Stimulated activated CD8-positive, alpha-beta memory T cell treated with anti-CD3 and anti-CD28 coated beads, Interleukin-4, amount 100 ng/mL, for 48 hours (primary cell): ENCODE measurements around the gene AFF3.
"Not testable (repeated sequence)": the region's sequence is repeated elsewhere in the genome, so short reads cannot be mapped to it uniquely, and the experiment has no call there.

Experiments
- DNase-seq: peaks from one replicate; pipeline ENCODE4 v3.0.0-alpha.2; 2020

Gene AFF3

DNA sequence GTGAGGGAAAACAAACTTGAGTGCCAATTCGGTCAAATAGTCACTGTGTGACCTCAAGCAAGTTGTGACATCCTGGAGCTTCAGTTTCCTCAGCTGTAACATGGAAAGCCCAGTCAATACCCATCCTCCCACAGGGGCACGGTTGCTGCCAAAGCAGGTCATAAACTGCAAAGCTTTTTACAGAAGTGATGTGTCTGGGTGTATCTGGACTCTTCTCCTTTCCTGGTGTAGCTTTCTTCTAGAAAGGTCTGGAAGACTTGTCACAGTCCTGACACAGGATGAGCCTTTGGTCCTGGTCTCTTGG lies 4.2 kb upstream of the AFF3 start:
- DNase-seq: no peak

GRCh38 chr2:100145893-100146656 lies 3.7 kb upstream of the AFF3 start:
- DNase-seq: no peak

- DNase-seq: no peak
Measured at GRCh38 chr2:100143286-100143685, 896 bp upstream of the AFF3 start.

GRCh38 chr2:100141906-100142305 lies 484 bp downstream of the AFF3 start:
- no peak for DNase-seq

GRCh38 chr2:100140582-100140981 lies 1.8 kb downstream of the AFF3 start:
- DNase-seq: no peak

DNA sequence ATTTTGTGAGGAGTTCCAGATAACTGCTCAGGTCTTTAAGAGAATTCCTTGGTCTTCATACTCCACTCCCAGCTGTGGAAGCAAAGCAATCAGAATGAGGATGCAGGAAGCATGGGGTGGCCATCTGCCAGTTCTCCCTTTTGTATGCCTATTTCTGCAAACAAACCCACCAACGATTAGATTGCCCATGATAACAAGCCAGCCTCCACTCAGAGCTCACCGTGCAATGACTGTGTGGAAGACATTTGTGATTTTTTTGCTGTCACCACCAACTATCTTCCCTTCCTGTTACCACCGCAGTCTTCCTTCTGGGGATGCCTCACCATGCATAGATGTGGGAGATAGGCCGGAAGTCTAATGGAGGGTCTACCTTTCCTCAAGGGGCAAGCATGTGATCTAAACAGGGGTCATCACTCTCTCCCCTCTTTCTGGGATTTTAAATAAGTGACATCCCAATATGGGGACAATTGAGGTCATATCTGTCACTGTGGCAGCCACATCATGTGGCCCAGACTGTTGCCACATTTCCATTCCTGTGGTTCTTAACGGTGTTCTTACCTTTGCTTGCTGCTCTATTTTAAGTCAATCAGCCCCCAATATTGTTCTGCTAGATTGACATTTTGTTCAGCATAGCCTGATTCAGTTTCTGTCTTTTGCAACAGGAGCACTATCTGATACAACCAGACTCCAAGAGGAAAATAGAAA lies 4.4 kb downstream of the AFF3 start:
- no peak for DNase-seq

DNA sequence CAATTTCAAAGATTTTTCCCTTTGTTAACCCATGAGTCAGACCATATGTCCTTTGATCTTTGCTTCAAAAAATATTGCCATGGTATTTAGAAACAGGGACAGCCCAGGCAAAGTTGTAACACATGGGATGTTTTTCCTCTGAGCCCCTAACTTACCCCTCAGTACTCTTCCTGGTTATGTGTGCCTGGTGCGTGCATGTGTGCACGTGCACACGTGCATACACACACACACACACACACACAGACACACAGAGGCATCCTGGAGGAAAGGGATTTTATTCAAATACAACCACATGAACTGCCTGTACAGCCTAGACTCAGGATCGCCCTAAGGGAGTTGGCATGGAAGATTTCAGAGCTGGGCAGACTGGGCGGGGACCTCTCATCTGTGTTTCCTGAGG lies 5.1 kb downstream of the AFF3 start:
- DNase-seq: no peak

DNA sequence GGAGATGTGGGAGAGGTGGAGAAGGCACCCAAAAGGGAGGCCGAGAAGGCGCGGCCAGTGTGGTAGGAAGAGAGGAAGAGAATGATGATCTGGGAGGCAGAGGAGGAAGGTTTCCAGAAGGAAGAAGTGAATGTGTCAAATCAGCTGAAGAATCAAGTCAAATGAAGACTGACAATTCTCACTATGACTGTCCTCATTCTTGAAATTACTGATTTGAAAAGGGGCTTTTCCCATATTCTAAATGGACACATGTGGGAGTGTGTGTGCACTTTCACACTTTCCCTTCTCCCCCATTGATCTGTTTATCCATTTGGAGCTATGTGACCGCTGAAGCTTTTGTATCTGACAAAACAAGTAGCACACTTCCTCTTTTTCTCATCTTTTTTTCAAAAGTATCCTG lies 6.1 kb downstream of the AFF3 start:
- DNase-seq: no peak

- no peak for DNase-seq
Measured at GRCh38 chr2:100135415-100135814, 7.0 kb downstream of the AFF3 start.

DNA sequence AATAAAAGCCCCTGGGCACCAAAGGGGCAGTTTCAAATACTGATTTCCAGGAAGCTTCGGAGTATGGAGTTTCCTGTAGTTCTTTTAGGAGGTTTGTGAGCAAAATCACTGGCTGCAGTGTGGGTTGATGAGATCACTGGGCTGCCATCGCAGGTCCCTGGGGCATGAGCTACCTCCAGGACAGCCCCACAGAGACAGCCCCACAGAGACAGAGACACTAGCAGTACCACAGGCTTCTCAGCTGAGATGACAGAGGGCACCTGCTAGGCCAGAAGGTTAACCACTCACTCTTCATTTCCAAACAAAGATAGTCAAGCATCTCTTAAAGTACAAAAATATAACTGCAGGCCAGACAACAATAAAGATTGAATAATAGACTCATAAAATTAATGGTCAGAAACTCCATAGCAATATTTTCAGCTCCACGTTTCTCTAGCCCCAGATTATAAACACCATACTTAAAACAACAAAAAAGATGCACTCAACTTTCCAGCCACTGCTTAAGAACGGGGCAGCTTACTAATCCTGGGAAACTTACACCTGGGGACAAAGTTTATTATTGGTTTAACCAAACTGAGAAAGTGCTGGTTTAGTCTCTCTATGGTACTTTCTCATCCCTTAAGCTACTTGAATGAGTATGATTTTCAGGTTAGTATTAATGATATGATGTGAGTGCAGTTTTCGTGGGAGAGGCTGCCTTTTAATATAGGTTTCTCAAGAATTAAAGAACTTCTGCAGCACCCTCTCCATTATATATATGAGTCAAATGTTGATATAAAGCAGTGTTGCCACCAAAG lies 11.6 kb downstream of the AFF3 start:
- no peak for DNase-seq

DNA sequence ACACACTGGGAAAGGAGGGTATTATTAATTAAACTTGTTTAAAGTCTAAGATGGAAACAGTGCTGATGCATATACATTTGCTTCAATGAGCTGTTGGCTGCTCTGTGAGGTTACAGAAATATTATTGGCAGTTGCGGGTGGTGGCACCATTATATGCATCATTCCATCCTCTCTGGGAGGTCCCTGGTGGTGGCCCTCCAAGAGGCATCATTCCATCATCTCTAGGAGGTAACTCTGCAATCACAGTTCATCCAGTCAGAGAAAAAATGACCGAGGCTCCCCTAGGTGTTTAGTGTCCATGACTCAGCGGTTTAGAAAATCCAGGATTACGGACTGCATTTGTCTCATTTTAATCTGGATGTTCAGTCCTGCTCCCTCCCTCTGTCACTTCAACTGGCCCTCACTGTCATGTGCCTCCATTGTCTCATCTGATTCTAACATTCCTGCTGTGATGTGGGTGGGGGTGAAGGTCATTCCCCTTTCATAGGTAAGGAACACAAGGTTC lies 15.4 kb downstream of the AFF3 start:
- no peak for DNase-seq

DNA sequence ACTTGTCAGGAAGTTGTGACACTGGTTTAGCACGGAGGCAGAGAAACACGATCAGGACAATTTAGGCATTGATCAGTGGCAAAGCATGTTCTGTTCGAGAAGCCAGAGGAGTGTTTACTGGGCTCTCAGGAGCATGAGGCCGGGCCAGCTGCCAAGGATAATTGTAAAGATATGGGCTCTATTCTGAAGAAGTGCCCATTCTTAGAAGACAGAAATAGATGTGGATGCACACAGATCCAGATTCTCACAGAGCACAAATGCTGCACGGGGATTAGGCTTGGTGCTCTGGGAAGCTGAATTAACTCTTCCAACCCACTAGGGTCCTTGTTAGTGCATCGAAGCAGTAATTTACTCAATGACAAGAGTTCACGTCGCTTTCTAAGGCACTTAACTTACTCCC lies 16.2 kb downstream of the AFF3 start:
- no peak for DNase-seq

- DNase-seq: no peak
Measured at GRCh38 chr2:100125626-100126025, 16.8 kb downstream of the AFF3 start.

GRCh38 chr2:100124761-100125160 lies 17.6 kb downstream of the AFF3 start:
- DNase-seq: no peak

DNA sequence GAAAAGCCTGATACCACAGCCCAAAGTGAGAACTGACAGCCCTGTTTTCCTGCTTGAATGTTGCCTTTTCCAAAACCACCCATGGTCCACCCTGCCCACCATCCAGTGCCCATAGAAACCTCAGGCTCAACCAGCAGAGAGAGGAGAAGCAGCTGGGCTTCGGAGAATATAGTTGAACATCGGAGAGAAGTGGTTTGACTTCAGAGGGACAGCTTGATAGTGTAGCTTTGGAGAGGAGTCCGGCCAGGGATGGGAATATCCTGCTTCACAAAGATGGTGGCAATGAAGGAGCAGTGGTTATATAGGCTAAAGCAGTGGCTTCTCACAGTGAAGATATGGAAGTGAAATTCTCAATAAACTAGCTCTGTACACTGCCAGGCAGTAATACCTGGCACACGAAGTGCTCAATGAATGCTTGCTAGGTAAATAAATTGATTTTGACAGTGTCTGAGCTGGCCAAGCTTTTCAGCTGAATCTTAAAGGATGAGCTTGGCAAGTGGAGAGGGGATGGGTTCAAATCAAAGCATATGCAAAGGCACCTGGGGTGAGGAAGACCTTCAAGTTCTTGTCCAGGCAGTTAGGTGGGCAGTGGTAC lies 21.2 kb downstream of the AFF3 start:
- DNase-seq: no peak

DNA sequence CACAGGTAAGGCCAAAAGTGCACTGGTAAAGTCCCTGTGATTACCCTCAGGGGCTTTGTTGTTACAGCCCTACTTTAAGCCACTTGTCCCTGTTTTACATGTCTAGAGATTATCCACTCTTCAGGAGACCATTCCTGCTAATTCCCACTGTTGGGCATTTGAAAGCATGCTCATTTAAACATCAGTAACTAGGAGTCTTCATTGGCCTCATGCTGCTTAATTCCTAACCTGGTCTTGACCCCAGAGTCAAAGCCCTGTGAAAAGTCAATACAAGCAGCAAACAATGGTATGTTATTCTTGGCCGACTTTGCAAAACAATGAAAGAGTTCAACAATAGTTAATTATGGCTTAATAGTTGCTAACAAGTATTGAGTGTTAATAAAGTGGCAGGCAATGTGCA lies 23.2 kb downstream of the AFF3 start:
- no peak for DNase-seq

DNA sequence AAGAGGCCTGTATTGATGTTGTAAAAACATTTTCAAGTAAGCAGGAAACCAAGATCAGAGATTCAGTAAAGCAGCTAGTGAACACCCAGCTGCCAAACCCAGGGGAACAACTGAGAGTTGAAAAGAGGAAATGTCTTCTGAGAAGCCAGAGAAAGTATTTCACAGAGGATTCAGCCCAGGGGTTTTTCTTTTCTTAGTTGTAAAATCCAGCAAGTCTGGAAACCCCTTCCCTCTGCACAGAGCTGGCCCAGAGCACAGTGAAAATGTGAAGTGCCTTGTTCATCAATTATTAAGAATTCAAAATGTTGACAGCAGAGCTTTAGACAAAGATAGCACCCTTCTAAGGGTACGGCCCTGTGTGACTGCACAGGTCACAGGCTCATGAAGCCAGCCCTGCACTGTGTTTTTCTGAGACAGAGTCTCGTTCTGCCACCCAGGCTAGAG lies 28.4 kb downstream of the AFF3 start:
- DNase-seq: no peak

GRCh38 chr2:100110614-100111000 lies 31.8 kb downstream of the AFF3 start:
- DNase-seq: no peak

GRCh38 chr2:100109986-100110613 lies 32.3 kb downstream of the AFF3 start:
- DNase-seq: no peak

- DNase-seq: not testable (repeated sequence)
Measured at GRCh38 chr2:100108648-100109020, 33.8 kb downstream of the AFF3 start.

- no peak for DNase-seq
Measured at GRCh38 chr2:100107906-100108647, 34.3 kb downstream of the AFF3 start.

DNA sequence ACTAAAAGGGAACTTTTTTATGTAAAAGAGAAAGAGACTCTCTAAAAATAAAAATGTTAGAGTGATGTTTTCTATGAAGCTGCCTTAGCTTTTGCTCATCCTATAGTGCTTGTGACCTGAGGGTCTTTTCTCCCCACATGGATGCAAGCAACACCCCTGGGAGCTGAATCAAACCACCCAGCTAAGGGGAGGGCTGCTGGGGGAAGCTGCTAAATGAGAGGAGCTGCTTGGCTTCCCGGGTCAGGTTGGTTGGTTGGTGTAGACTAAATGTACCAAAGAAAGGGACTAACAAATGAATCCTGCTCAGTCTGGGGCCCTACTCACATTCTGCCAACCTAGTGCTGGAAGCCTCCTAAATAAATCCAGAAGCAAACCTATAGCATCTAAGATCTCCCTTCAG lies 35.0 kb downstream of the AFF3 start:
- no peak for DNase-seq
